GM18517 (cell line): ENCODE results near the gene MRPL53.
"Not testable (repeated sequence)": the region's sequence is repeated elsewhere in the genome, so short reads cannot be mapped to it uniquely, and the experiment has no call there.

ENCODE experiments used
- ATAC-seq: cut with Tn5 transposase; IDR thresholded peaks from one replicate; pipeline ENCODE4 v1.9.1; 2021; ENCODE audit warnings: mild to moderate bottlenecking, moderate library complexity; ENCODE audit not compliant: unreplicated experiment

MRPL53 gene

GRCh38 chr2:74482801-74483674 is 10.6 kb upstream of the MRPL53 start, which contains the start of the genes CCDC142 and TTC31:
Gene CCDC142, minus strand, starts transcription at chr2:74482998. Its CDS starts 161 bp downstream, at chr2:74482837.
Gene TTC31, plus strand, starts transcription at chr2:74483081. Its CDS starts 15 bp downstream, at chr2:74483096.
- peak; percentile 93 for ATAC-seq

- ATAC-seq: peak; percentile 38
Measured at GRCh38 chr2:74481961-74482800, 9.7 kb upstream of the MRPL53 start.

- no peak for ATAC-seq
Measured at GRCh38 chr2:74481431-74481830, 9.0 kb upstream of the MRPL53 start.

DNA sequence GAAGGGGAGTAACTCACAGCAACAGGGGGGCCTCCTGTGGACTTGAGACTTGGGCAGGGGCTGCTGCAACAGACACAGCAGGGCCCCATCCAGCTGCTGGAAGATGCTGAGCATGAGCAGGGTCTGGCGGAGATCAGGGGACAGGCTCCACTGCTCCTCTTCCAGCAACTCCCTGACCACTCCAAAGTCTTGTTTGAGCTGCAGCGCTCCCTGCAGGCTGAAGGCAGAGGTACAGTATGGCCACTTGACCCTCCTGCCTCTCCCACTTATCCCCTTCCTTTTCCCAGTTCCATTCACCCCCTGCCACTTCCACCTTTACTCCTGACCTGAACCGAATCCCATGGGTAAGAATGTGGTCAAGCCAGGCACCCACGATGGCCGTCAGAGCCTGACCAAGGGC is 2.4 kb upstream of the MRPL53 start:
- ATAC-seq: no peak

DNA sequence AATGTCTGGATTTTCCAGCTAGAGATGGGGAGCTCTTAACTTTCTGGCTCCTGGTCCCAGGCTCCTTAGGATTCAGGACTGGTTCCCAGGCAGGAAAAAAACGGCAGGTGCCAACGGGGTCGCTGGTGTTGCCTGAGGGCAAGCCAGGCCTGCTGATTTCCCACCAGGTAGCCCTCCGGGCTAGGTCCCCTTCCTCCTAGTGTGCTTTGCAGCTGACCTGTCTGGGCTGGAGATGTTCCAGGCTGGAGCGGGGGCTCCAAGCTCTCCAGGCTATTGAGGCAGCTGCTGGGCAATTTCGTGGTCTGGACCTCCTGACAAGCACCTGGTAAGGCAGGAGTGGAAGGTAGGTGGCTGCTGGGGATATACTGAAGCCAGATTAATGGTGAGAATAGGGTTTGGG is 2.0 kb upstream of the MRPL53 start:
- no peak for ATAC-seq

GRCh38 chr2:74472945-74473258 is 422 bp upstream of the MRPL53 start:
- ATAC-seq: no peak

- ATAC-seq: no peak
Measured at GRCh38 chr2:74471332-74472065, 981 bp downstream of the MRPL53 start.

DNA sequence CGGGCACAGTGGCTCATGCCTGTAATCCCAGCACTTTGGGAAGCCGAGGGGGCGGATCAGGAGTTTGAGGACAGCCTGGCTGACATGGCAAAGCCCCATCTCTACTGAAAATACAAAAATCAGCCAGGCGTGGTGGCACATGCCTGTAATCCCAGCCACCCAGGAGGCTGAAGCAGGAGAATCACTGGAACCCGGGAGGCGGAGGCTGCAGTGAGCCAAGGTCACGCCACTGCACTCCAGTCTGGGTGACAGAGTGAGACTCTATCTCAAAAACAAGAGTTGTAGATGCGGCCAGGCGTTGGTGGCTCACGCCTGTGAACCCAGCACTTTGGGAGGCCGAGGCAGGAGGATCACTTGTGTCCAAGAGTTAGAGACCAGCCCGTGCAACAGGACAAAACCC is 1.7 kb downstream of the MRPL53 start:
- ATAC-seq: not testable (repeated sequence)

- no peak for ATAC-seq
Measured at GRCh38 chr2:74464406-74464805, 8.1 kb downstream of the MRPL53 start.

GRCh38 chr2:74462786-74463105 is 9.7 kb downstream of the MRPL53 start:
- no peak for ATAC-seq

GRCh38 chr2:74462054-74462785 is 10.3 kb downstream of the MRPL53 start:
- ATAC-seq: no peak

DNA sequence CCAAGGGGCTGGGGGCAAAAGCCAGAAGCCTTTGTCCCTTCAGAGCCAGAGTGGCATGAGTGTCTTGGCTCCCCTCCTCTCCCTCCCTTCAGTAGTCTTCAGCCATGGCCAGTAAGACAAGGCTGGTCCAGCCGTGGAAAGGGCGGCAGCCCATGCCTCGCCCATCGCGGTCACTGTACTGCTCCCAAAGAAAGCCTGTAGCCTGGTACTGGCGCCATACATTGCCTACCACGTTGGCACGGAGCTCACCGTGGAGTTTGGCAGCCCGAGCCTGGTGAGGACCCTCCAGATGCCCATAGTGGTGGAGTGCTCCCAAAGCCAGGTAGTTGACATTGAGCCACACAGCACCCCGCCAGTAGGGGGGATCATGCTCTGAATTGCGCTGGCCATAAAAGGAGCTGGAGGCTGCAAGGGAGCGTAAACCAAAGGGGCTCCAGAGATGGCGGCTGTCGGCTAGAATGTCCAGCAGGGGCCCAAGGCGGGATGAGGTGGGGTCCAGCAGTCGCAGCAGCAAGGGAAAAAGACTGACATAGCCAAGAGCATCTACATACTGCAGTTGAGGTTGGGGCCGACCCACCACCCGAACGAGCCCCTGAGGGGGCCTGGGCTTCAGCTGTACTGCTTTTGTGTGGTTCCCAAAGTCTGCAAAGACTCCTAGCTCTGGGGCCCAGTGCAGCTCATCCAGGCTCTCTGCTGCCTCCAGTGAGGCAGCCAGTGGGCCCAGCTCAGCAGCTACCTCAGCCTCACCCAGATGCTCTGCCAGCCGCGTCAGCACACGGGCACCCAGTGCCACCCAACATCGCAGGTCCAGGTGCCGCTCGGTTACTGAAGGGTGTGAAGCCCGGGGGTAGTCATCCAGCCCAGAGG is 11.1 kb downstream of the MRPL53 start:
- no peak for ATAC-seq

DNA sequence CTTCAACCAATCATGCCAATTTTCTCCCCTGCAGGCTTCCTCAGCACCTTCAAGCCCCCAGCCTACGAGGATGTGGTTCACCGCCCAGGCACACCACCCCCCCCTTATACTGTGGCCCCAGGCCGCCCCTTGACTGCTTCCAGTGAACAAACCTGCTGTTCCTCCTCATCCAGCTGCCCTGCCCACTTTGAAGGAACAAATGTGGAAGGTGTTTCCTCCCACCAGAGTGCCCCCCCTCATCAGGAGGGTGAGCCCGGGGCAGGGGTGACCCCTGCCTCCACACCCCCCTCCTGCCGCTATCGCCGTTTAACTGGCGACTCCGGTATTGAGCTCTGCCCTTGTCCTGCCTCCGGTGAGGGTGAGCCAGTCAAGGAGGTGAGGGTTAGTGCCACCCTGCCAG is 12.3 kb downstream of the MRPL53 start:
- ATAC-seq: not testable (repeated sequence)

DNA sequence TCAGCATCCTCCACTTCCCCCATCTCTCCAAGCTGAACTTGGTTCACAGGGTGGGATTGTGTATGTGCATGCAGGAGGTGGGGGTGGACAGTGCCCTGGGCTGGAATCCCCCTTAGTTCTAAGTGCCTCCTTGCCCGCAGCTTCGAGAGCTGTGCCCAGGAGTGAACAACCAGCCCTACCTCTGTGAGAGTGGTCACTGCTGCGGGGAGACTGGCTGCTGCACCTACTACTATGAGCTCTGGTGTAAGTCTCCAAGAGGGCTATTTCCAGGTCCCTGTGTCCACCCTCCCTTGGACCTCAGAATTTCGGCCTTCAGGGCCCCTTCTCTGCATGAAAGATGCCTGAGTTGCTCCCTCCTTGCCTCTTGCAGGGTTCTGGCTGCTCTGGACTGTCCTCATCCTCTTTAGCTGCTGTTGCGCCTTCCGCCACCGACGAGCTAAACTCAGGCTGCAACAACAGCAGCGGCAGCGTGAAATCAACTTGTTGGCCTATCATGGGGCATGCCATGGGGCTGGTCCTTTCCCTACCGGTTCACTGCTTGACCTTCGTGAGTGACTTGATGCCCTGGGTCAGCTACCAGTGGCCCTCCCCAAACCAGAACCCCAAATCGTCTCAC is 12.9 kb downstream of the MRPL53 start:
- ATAC-seq: not testable (repeated sequence)

DNA sequence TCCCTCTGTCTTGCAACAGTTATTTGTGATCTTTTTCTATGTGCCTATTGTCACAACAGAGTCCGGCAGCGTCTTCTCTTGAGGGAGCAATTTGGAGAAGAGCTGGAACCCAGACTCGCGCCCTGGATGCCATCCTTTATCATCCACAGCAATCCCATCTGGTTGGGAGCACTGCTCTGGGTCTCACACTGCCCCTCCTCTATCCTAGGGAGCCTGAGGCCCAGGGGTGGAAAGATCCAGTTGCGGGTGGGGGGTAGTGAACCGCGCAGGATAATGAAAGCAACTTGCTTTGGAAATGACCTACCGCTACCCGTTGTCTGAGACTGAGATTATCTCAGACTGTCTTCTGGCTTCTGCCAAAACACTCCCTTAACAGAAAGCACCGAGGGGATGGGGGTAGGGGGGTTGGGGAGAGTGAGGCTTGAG is 13.5 kb downstream of the MRPL53 start:
- no peak for ATAC-seq

GRCh38 chr2:74458132-74458937 is 14.1 kb downstream of the MRPL53 start, which contains the start of gene WBP1:
Gene WBP1, plus strand, starts transcription at chr2:74458438. Its CDS starts 165 bp downstream, at chr2:74458603.
- peak; percentile 86 for ATAC-seq

DNA sequence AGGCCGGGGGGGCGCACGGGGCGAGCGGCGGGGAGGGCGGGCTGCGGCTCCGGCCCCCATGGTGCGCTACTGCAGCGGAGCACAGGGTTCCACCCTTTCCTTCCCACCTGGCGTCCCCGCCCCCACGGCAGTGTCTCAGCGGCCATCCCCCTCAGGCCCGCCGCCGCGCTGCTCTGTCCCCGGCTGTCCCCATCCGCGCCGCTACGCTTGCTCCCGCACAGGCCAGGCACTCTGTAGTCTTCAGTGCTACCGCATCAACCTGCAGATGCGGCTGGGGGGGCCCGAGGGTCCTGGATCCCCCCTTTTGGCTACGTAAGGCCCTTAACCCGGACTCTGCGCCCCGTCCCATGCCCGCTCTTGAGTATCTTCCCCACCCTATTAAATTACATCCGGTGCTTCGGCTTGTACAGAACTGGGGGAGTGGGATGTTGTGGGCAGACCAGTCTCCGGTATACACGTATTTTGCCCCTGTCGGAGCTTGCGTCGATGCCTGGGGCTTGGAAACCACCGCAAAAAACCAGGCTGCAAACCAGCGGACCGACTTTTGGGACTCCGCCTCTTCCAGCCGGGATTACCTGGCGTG is 14.8 kb downstream of the MRPL53 start:
- peak; percentile 25 for ATAC-seq

DNA sequence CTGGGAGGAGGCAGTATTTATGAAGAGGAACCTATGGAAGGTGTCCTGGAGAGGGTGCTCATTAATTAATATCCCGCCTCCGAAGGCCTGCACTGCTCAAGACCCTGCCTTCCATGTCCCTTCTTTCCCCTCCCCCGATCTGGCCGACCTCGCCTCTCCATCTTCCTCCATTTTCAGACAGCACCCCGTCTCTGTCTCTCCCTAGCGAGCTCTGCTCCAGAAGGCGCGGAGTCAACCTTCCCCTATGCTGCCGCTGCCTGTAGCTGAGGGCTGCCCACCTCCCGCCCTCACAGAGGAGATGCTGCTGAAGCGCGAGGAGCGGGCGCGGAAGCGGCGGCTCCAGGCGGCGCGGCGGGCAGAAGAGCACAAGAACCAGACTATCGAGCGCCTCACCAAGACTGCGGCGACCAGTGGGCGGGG is 15.3 kb downstream of the MRPL53 start:
- no peak for ATAC-seq
